NCI-H460 (cell line): Measurements from ENCODE around the gene KCNV2. TPM values are rescaled to one million over a fixed set of nuclear protein-coding genes. Genes with fewer than 3 reads are reported as not detected.

Source experiments
- DNase-seq: peaks from one replicate; pipeline ENCODE4 v3.0.0-alpha.2; 2016; ENCODE audit warnings: low read depth; ENCODE audit errors: extremely low read depth
- total RNA-seq: library from RNA; depleted of rRNA; stranded (reverse); fragments of >200 nt; shearing (Covaris generic); gene quantifications from 2 replicates; pipeline ENCODE4 v1.2.3, GENCODE V29; 2014; rRNA removed

KCNV2 gene
- total RNA-seq, 1 experiment from 2014 or later: not detected

GRCh38 chr9:2755285-2755684 lies 38.0 kb downstream of the KCNV2 start:
- DNase-seq: no peak

DNA sequence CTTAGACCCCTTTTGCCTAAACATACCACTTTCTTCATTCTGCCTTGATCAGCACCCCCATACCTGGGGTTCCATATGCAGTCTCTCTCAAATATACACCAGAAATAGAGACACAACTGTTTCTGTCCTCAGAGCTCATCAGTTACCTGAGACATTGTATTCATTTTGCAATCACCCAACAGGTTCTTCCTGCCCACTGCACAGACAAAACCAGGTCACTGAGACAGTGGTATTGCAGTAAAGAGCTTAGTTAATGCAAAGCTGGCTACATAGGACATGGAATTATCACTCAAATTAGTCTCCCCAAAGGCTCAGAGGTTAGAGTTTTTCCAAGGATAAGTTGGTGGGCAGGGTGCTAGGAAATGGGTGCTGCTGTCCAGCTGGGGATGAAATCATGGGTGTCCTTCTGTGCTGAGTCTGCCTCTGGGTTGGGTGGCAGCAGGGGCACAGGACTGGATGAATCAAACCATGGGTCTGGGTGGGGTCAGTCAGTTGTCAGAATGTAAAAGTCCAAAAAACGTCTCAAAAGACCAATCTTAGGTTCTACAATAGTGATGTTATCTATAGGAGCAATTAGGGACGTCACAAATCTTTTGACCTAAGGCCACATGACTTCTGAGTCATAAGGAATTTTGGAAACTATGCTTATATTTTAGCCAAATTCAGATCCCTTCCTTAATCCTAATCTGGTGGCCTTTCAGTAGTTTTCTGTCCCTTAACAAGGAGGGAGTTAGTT lies 41.0 kb downstream of the KCNV2 start:
- no peak for DNase-seq

DNA sequence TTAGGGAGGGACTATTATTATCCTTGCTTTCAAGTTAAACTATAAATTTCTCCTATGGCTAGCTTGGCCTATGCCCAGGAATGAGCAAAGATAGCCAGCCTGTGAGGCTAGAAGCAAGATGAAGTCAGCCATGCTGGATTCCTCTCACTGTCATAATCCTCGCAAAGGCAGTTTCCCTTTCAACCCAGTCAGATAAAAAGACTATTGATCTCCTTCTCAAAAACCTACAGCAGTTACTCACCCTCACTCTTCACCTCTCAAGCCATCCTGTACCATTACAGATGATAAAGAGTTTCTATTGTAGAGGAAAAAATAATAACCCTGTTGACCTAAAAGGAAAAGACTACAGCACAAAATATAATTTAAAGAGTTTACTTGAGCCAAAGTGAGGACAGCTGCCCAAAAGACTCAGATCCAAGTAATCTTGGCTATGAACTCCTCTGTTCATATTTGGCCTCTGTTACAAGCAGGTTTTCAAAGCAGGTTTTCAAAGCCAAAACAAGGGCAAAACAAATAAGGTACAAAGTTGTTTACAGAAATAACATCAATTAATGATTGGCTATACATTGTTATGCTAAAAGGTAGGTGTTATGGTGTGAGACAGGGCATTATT lies 41.7 kb downstream of the KCNV2 start:
- no peak for DNase-seq

GRCh38 chr9:2761424-2761823 lies 44.1 kb downstream of the KCNV2 start:
- DNase-seq: no peak

DNA sequence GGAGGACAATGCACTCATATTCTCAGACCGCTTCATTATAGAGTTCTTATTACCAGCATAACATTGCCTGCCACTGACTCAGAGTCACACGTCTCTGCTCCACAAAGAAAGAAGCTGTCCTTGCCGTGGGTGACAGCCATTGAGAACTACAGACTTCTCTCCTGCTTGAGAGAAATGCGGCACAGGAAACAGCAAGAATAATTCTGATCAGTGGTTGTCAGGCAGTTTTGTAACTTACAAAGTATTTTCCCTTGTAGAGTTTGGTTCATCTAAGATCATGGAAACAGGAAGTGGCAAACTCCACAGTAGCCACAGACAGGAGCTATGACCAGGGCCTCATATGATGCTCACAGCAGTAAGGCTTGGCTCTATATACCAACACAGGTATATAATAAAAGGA lies 47.0 kb downstream of the KCNV2 start:
- DNase-seq: no peak

GRCh38 chr9:2765250-2765880 lies 48.1 kb downstream of the KCNV2 start:
- no peak for DNase-seq

- DNase-seq: no peak
Measured at GRCh38 chr9:2767800-2768677, 50.7 kb downstream of the KCNV2 start.

- no peak for DNase-seq
Measured at GRCh38 chr9:2771087-2771486, 53.8 kb downstream of the KCNV2 start.

DNA sequence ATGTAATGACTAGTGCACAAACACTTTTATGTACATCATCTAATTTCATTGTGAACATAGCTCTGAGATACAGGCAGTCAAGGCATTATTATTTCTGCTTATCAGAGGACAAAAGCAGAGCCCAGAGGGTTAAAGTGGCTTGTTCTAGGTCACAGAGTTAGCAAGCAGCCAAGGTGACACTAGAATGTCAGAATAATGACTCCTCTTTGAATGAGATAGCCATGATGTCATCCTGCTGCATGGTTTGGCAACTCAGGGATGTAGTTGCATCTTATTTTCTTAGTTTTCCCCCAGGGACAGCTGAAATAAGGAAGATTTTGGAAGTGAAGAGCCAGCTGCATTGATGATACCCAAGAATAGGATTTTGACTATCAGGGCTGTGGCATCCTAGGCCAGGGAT lies 54.4 kb downstream of the KCNV2 start:
- peak; percentile 15 for DNase-seq

DNA sequence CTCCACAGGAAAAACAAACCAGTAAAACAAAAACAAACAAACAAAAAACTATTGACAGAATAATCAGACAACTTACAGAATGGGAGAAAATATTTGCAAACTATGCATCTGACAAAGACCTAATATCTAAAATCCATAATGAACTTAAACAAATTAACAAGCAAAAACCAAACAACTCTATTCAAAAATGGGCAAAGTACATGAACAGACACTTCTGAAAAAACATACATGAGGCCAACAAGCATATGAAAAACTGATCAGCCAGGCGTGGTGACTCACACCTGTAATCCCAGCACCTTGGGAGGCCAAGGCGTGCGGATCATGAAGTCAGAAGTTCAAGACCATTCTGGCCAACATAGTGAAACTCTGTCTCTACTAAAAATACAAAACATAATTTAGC lies 60.1 kb downstream of the KCNV2 start:
- DNase-seq: no peak

DNA sequence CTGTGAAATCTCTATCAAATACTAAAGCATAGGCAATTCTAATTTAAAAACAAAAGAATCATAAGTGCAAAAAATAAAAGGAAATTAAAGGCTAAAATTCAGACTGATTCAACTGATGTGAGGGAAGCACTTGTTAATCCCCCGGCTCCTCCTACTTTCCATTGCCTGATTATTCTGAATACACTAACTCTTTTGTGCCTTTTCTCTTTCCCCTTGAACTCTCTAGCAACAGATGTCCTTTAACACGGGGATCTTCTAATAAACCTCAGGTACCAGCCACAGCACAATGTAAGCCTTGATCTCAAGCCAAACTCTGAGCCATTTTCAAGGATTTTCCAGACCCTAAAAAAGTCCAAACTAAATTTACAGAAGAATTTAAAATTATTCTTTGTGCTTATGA lies 61.5 kb downstream of the KCNV2 start:
- DNase-seq: no peak

Other genes starting within 250 kb of the KCNV2 start
- 14.5 and 21.5 TPM in 2 replicates for gene VLDLR, start 95.7 kb upstream of the KCNV2 start, total RNA-seq
- gene PUM3, start 126.6 kb downstream of the KCNV2 start, total RNA-seq: 58.9 and 61.6 TPM in 2 replicates